Measurements from ENCODE around the gene AP3M1.

AP3M1 gene

DNA sequence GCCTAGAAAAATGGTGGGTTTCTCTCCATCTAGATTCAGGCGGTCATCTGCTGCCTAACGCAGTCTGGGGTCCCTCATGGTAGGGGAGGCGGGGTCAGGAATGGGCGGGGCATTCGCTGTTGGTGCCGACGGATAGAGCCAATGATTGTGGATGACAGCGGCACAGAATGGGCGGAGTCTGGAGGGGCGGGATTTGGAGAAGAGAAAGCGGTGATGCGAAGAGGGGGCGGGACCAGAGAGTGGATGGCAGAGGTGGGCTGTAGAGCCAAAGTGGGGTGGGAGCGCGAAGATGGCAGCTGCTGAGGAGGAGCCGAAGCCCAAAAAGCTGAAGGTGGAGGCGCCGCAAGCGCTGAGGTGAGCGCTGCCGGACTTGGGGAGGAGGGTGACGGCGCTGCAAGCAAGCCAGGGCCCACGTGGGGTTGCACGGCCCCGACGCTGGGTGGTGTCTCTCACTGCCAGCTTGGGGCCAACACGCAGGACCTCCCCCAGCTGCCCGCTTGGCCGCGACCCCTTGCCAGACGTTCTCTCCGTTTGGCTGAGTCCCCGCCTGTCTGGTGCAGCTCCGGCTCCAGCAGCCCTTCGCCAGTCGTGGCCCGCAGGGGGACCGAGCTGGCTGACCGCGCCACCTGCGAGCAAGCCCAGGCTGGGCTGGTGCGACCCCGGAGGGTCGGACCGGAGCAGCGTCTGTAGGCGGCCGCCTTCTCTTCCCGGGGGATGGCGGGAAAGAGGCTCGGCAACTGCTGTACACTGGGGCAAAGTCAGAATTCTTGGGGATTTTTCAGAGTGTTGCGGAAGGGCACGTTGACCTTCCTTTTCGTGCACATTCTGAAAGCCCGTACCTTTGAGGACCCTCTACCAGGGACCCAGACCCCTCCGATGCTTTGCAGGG, 606 bp upstream of the AP3M1 start, which contains the start of gene ADK (continued):
- TF ChIP-seq TSHZ1 (tag by site-specific recombination; IDR thresholded peaks at IDR 0.05; ENCODE audit: borderline replicate concordance) (no peak), ZNF548 (tag by site-specific recombination; IDR thresholded peaks at IDR 0.05) (no peak), ZNF558 (tag by site-specific recombination; IDR thresholded peaks at IDR 0.05) (0 out of 2 replicates have a peak, but pooled peaks have one; percentile 10), YY1 (tag by site-specific recombination; IDR thresholded peaks at IDR 0.05) (peak; percentile 51; the same call in 1 of the 2 replicates), ZNF747 (tag by site-specific recombination; IDR thresholded peaks at IDR 0.05) (no peak), ZNF518A (tag by site-specific recombination; conservative IDR thresholded peaks at IDR 0.05; ENCODE audit: low read depth) (no peak; the same call in 1 of the 2 replicates), ZNF621 (tag by site-specific recombination; IDR thresholded peaks at IDR 0.05) (no peak), ZNF600 (tag by site-specific recombination; IDR thresholded peaks at IDR 0.05) (peak; percentile 97), ZNF138 (tag by site-specific recombination; IDR thresholded peaks at IDR 0.05; ENCODE audit: borderline replicate concordance) (no peak), BCL6B (tag by site-specific recombination; IDR thresholded peaks at IDR 0.05) (no peak), SCRT1 (tag by site-specific recombination; IDR thresholded peaks at IDR 0.05; ENCODE audit: borderline replicate concordance) (no peak), KLF9 (tag by site-specific recombination; IDR thresholded peaks at IDR 0.05; ENCODE audit: low read depth) (peak; percentile 98), ATF2 (tag by site-specific recombination; IDR thresholded peaks at IDR 0.05; ENCODE audit: low read depth) (no peak), SP3 (tag by site-specific recombination; IDR thresholded peaks at IDR 0.05) (peak; percentile 98), ZNF184 (tag by site-specific recombination; IDR thresholded peaks at IDR 0.05) (no peak), ZNF777 (tag by site-specific recombination; IDR thresholded peaks at IDR 0.05; ENCODE audit: borderline replicate concordance) (no peak), ZNF10 (tag by site-specific recombination; IDR thresholded peaks at IDR 0.05) (peak; percentile 77), ZNF571 (tag by site-specific recombination; IDR thresholded peaks at IDR 0.05) (no peak), ZBTB21 (tag by site-specific recombination; IDR thresholded peaks at IDR 0.05) (no peak), ZSCAN30 (tag by site-specific recombination; IDR thresholded peaks at IDR 0.05) (0 out of 2 replicates have a peak, but pooled peaks have one; percentile 48), ZNF596 (tag by site-specific recombination; IDR thresholded peaks at IDR 0.05) (no peak)
- TF ChIP-seq, protein P1, sequence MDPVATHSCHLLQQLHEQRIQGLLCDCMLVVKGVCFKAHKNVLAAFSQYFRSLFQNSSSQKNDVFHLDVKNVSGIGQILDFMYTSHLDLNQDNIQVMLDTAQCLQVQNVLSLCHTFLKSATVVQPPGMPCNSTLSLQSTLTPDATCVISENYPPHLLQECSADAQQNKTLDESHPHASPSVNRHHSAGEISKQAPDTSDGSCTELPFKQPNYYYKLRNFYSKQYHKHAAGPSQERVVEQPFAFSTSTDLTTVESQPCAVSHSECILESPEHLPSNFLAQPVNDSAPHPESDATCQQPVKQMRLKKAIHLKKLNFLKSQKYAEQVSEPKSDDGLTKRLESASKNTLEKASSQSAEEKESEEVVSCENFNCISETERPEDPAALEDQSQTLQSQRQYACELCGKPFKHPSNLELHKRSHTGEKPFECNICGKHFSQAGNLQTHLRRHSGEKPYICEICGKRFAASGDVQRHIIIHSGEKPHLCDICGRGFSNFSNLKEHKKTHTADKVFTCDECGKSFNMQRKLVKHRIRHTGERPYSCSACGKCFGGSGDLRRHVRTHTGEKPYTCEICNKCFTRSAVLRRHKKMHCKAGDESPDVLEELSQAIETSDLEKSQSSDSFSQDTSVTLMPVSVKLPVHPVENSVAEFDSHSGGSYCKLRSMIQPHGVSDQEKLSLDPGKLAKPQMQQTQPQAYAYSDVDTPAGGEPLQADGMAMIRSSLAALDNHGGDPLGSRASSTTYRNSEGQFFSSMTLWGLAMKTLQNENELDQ (tag by site-specific recombination; IDR thresholded peaks at IDR 0.05; ENCODE audit: low read depth), result no peak
- TF ChIP-seq, protein P2, sequence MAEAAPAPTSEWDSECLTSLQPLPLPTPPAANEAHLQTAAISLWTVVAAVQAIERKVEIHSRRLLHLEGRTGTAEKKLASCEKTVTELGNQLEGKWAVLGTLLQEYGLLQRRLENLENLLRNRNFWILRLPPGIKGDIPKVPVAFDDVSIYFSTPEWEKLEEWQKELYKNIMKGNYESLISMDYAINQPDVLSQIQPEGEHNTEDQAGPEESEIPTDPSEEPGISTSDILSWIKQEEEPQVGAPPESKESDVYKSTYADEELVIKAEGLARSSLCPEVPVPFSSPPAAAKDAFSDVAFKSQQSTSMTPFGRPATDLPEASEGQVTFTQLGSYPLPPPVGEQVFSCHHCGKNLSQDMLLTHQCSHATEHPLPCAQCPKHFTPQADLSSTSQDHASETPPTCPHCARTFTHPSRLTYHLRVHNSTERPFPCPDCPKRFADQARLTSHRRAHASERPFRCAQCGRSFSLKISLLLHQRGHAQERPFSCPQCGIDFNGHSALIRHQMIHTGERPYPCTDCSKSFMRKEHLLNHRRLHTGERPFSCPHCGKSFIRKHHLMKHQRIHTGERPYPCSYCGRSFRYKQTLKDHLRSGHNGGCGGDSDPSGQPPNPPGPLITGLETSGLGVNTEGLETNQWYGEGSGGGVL (tag by site-specific recombination; IDR thresholded peaks at IDR 0.05), result peak; percentile 98
